GM18498 (cell line): Measurements from ENCODE around the gene PEG3.

ENCODE experiments used
- ATAC-seq: cut with Tn5 transposase; IDR thresholded peaks from one replicate; pipeline ENCODE4 v1.9.1; 2021; ENCODE audit warnings: mild to moderate bottlenecking, moderate library complexity; ENCODE audit not compliant: unreplicated experiment

Gene PEG3

GRCh38 chr19:56811480-56811879 is 29.0 kb downstream of the PEG3 start:
- no peak for ATAC-seq

GRCh38 chr19:56810260-56810659 is 30.3 kb downstream of the PEG3 start:
- ATAC-seq: no peak

GRCh38 chr19:56808717-56809392 is 31.7 kb downstream of the PEG3 start:
- no peak for ATAC-seq

- ATAC-seq: no peak
Observed at GRCh38 chr19:56806639-56807038, 33.9 kb downstream of the PEG3 start.
